ENCODE results near the gene PCSK2. TPM values are rescaled to one million over a fixed set of nuclear protein-coding genes. Genes with fewer than 3 reads are reported as not detected.

The PCSK2 gene
- total RNA-seq, 1 donor from 2014 or later: not detected

- H3K4me3 ChIP-seq (ENCODE audit: low read depth, low read length): no peak overlapping the region
- TF ChIP-seq CTCF (conservative IDR thresholded peaks at IDR 0.05; ENCODE audit: low read depth, low read length): no peak
- no peak for DNase-seq (ENCODE audit: low read depth)
These were observed 292.9 kb downstream of the PCSK2 start for GRCh38 chr20:17519606-17520285.

GRCh38 chr20:17520583-17520982, 293.7 kb downstream of the PCSK2 start:
- H3K4me3 ChIP-seq (ENCODE audit: low read depth, low read length): no peak overlapping the region
- TF ChIP-seq CTCF (conservative IDR thresholded peaks at IDR 0.05; ENCODE audit: low read depth, low read length): no peak
- DNase-seq (ENCODE audit: low read depth): no peak

- TF ChIP-seq CTCF (conservative IDR thresholded peaks at IDR 0.05; ENCODE audit: low read depth, low read length): no peak
- H3K4me3 ChIP-seq (ENCODE audit: low read depth, low read length): no peak overlapping the region
- no peak for DNase-seq (ENCODE audit: low read depth)
These were observed 295.7 kb downstream of the PCSK2 start for GRCh38 chr20:17522528-17522927.

- no peak overlapping the region for H3K4me3 ChIP-seq (ENCODE audit: low read depth, low read length)
- DNase-seq (ENCODE audit: low read depth): no peak
- no peak for TF ChIP-seq CTCF (conservative IDR thresholded peaks at IDR 0.05; ENCODE audit: low read depth, low read length)
These were observed 296.5 kb downstream of the PCSK2 start for GRCh38 chr20:17523326-17523725.

- H3K4me3 ChIP-seq (ENCODE audit: low read depth, low read length): no peak overlapping the region
- no peak for TF ChIP-seq CTCF (conservative IDR thresholded peaks at IDR 0.05; ENCODE audit: low read depth, low read length)
- DNase-seq (ENCODE audit: low read depth): no peak
These were observed 297.7 kb downstream of the PCSK2 start for GRCh38 chr20:17524560-17524959.

- no peak overlapping the region for H3K4me3 ChIP-seq (ENCODE audit: low read depth, low read length)
- no peak for TF ChIP-seq CTCF (conservative IDR thresholded peaks at IDR 0.05; ENCODE audit: low read depth, low read length)
- no peak for DNase-seq (ENCODE audit: low read depth)
These were observed 298.3 kb downstream of the PCSK2 start for GRCh38 chr20:17525132-17525531.

- H3K4me3 ChIP-seq (ENCODE audit: low read depth, low read length): no peak overlapping the region
- no peak for TF ChIP-seq CTCF (conservative IDR thresholded peaks at IDR 0.05; ENCODE audit: low read depth, low read length)
- DNase-seq (ENCODE audit: low read depth): no peak
These were observed 298.8 kb downstream of the PCSK2 start for GRCh38 chr20:17525650-17526049.

Data from epithelial cell of proximal tubule (primary cell).